ENCODE results near the gene BICDL1.
"Not testable (repeated sequence)": the region's sequence is repeated elsewhere in the genome, so short reads cannot be mapped to it uniquely, and the experiment has no call there.

DNA sequence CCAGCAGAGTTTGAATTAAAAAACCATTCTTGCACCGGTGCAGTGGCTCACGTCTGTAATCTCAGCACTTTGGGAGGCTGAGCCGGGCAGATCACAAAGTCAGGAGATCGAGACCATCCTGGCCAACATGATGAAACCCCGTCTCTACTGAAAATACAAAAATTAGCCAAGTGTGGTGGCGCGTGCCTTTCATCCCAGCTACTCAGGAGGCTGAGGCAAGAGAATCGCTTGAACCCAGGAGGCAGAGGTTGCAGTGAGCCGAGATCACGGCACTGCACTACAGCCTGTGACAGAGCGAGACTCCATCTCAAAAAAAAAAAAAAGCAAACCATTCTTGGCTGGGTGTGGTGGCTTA lies 25.3 kb downstream of the BICDL1 start:
- not testable (repeated sequence) for TF ChIP-seq POLR2A (IDR thresholded peaks at IDR 0.05; ENCODE audit: low read depth, low read length); EZH2 (IDR thresholded peaks at IDR 0.05; ENCODE audit: borderline replicate concordance, low read depth, low read length, severe bottlenecking); POLR2AphosphoS5 (IDR thresholded peaks at IDR 0.05; ENCODE audit: insufficient read depth, low read depth, low read length); GATA2 (IDR thresholded peaks at IDR 0.05; ENCODE audit: insufficient read depth, insufficient read length, low read depth, low read length); MYC (IDR thresholded peaks at IDR 0.05; ENCODE audit: low read depth, low read length); JUN (IDR thresholded peaks at IDR 0.05; ENCODE audit: borderline replicate concordance, insufficient read depth, insufficient read length, low read depth); FOS (IDR thresholded peaks at IDR 0.05; ENCODE audit: borderline replicate concordance, insufficient read depth, low read length)
- TF ChIP-seq, protein P1, sequence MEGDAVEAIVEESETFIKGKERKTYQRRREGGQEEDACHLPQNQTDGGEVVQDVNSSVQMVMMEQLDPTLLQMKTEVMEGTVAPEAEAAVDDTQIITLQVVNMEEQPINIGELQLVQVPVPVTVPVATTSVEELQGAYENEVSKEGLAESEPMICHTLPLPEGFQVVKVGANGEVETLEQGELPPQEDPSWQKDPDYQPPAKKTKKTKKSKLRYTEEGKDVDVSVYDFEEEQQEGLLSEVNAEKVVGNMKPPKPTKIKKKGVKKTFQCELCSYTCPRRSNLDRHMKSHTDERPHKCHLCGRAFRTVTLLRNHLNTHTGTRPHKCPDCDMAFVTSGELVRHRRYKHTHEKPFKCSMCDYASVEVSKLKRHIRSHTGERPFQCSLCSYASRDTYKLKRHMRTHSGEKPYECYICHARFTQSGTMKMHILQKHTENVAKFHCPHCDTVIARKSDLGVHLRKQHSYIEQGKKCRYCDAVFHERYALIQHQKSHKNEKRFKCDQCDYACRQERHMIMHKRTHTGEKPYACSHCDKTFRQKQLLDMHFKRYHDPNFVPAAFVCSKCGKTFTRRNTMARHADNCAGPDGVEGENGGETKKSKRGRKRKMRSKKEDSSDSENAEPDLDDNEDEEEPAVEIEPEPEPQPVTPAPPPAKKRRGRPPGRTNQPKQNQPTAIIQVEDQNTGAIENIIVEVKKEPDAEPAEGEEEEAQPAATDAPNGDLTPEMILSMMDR (IDR thresholded peaks at IDR 0.05; ENCODE audit: extremely low read depth in 1 of 2, insufficient read depth in 1 of 2, low read depth in 1 of 2, low read length in 2 of 2): not testable (repeated sequence)
- TF ChIP-seq, protein P2, sequence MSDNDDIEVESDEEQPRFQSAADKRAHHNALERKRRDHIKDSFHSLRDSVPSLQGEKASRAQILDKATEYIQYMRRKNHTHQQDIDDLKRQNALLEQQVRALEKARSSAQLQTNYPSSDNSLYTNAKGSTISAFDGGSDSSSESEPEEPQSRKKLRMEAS (IDR thresholded peaks at IDR 0.05; ENCODE audit: insufficient read depth, insufficient read length): not testable (repeated sequence)

All from endothelial cell of umbilical vein (primary cell).